Immature natural killer cell (primary cell): ENCODE measurements around the gene UCMA. TPM values are rescaled to one million over a fixed set of nuclear protein-coding genes. Genes with fewer than 3 reads are reported as not detected.

ENCODE experiments used
- DNase-seq, 3 donors: peaks; one replicate each; pipeline ENCODE4 v3.0.0; 2022; ENCODE audit warnings: mixed read lengths in 1 of 3
- H3K27ac Mint-ChIP-seq, 6 donors: one replicate each; pipeline ENCODE4 v1.8.0; 2020; ENCODE audit warnings: mixed read lengths in 6 of 6, mild to moderate bottlenecking in 5 of 6, inconsistent platforms in 4 of 6, moderate library complexity in 3 of 6
- H3K27me3 Mint-ChIP-seq, 3 donors: one replicate each; pipeline ENCODE4 v1.8.0; 2020 to 2021; ENCODE audit warnings: low read depth in 3 of 3, mild to moderate bottlenecking in 3 of 3, mixed read lengths in 3 of 3, moderate library complexity in 3 of 3, inconsistent platforms in 1 of 3
- H3K36me3 Mint-ChIP-seq, 3 donors: one replicate each; pipeline ENCODE4 v1.8.0; 2020; ENCODE audit warnings: mixed read lengths in 3 of 3, inconsistent platforms in 2 of 3, mild to moderate bottlenecking in 2 of 3
- H3K4me1 Mint-ChIP-seq, 2 donors: one replicate each; pipeline ENCODE4 v1.8.0; 2020; ENCODE audit warnings: inconsistent platforms in 2 of 2, mild to moderate bottlenecking in 2 of 2, mixed read lengths in 2 of 2, moderate library complexity in 1 of 2
- H3K4me3 Mint-ChIP-seq, 5 donors: one replicate each; pipeline ENCODE4 v1.8.0; 2020; ENCODE audit warnings: mild to moderate bottlenecking in 5 of 5, mixed read lengths in 5 of 5, inconsistent platforms in 3 of 5, moderate library complexity in 3 of 5
- H3K9me3 Mint-ChIP-seq, 6 donors: one replicate each; pipeline ENCODE4 v1.8.0; 2020; ENCODE audit warnings: mild to moderate bottlenecking in 6 of 6, mixed read lengths in 6 of 6, inconsistent platforms in 4 of 6, moderate library complexity in 3 of 6
- polyA plus RNA-seq, 3 donors: library from polyadenylated mRNA; unstranded; fragments of 300-500 nt; fragmentation: Illumina TruSeq; gene quantifications; one replicate each; pipeline ENCODE4 v1.2.3, GENCODE V29; 2021

UCMA gene
- polyA plus RNA-seq, 3 donors from 2014 or later: not detected

DNA sequence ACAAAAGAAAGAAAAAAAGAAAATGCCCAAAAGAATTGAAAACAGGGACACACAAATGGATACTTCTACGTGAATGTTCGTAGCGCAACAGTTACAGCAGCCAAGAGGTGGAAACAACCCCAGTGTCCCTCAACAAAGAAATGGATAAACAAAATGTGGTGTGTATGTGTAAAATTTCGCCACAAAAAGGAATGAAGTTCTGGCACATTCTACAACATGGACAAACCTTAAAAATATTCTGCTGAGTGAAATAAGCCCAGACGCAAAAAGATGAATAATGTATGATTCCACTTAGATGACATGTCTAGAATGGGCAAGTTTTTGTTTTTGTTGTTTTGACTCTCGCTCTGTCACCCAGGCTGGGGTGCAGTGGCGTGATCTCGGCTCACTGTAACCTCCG, 10.9 kb downstream of the UCMA start:
- Mint-ChIP-seq H3K4me3 (no peak overlapping the region), H3K9me3 (no peaks in the 10 kb centered on the region), H3K36me3 (no peaks in the 10 kb centered on the region), H3K27me3 (peaks cover 0 to 5% (median 1%) of the 10 kb centered on the region in 3 donors), H3K4me1 (no peaks in the 10 kb centered on the region), H3K27ac (no peak overlapping the region)
- DNase-seq: no peak

DNA sequence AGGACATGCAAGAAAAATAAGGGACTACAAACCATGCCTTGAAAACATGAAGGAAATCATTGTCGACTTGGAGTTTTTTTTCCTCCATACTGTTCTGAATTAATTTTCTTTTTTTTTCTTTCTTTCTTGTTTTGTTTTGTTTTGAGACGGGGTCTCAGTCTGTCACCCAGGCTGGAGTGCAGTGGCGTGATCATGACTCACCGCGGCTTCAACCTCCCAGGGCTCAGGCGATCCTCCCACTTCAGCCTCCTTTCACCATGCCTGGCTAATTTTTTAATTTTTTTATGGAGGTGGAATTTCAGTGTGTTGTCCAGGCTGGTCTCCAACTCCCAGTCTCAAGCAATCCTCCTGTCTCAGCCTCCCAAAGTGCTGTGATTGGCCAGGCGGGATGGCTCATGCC, 11.6 kb downstream of the UCMA start:
- no peak for DNase-seq
- no peaks in the 10 kb centered on the region for H3K36me3 Mint-ChIP-seq
- H3K27me3 Mint-ChIP-seq: peaks cover 0 to 5% (median 1%) of the 10 kb centered on the region in 3 donors
- H3K4me1 Mint-ChIP-seq: no peaks in the 10 kb centered on the region
- H3K27ac Mint-ChIP-seq: no peak overlapping the region
- H3K9me3 Mint-ChIP-seq: no peaks in the 10 kb centered on the region
- H3K4me3 Mint-ChIP-seq: no peak overlapping the region

DNA sequence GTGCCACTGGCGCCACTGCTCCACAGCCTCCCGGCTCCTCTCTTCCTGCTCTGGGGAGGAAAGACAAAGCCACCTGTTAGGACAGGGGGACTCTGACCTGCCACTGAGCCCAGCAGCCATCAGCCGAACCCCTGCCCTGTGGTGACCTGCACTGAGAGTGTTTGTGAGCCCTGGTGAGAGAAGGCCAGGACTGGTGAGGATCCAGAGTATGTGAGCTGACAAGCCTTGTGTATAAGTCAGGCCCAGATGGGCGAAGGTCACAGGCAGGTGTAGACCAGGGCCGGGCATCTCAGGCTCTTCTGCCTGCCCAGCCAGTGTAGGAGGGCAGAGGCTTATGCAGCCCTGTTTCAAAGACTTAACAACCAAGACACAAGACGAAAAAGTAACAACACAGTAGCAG, 12.0 kb downstream of the UCMA start:
- H3K9me3 Mint-ChIP-seq: no peaks in the 10 kb centered on the region
- no peak overlapping the region for H3K4me3 Mint-ChIP-seq
- no peak overlapping the region for H3K27ac Mint-ChIP-seq
- no peak for DNase-seq
- peaks cover 0 to 5% (median 1%) of the 10 kb centered on the region in 3 donors for H3K27me3 Mint-ChIP-seq
- H3K36me3 Mint-ChIP-seq: no peaks in the 10 kb centered on the region
- H3K4me1 Mint-ChIP-seq: no peaks in the 10 kb centered on the region

DNA sequence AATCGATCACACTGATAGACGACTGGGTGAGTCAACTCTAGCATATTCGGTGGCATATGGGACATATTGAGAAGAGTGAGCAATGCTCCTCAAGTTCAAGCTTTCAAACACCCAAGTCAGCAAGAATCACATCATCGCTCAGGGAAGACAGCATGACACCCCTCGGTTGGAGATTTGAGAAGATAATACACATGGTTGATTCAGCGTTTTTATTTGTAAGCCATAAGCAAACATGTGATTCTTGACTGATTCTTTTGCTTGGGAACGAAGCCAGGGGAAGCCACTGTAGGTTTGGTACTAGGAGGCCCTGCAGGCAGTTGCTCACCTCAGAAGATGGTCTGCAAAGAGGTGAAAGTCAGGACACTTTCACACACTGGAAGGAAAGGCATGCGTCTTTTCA, 12.6 kb downstream of the UCMA start:
- no peak for DNase-seq
- Mint-ChIP-seq H3K9me3 (no peaks in the 10 kb centered on the region), H3K36me3 (no peaks in the 10 kb centered on the region), H3K27me3 (peaks cover 0 to 5% (median 1%) of the 10 kb centered on the region in 3 donors), H3K4me3 (no peak overlapping the region), H3K27ac (no peak overlapping the region), H3K4me1 (no peaks in the 10 kb centered on the region)

DNA sequence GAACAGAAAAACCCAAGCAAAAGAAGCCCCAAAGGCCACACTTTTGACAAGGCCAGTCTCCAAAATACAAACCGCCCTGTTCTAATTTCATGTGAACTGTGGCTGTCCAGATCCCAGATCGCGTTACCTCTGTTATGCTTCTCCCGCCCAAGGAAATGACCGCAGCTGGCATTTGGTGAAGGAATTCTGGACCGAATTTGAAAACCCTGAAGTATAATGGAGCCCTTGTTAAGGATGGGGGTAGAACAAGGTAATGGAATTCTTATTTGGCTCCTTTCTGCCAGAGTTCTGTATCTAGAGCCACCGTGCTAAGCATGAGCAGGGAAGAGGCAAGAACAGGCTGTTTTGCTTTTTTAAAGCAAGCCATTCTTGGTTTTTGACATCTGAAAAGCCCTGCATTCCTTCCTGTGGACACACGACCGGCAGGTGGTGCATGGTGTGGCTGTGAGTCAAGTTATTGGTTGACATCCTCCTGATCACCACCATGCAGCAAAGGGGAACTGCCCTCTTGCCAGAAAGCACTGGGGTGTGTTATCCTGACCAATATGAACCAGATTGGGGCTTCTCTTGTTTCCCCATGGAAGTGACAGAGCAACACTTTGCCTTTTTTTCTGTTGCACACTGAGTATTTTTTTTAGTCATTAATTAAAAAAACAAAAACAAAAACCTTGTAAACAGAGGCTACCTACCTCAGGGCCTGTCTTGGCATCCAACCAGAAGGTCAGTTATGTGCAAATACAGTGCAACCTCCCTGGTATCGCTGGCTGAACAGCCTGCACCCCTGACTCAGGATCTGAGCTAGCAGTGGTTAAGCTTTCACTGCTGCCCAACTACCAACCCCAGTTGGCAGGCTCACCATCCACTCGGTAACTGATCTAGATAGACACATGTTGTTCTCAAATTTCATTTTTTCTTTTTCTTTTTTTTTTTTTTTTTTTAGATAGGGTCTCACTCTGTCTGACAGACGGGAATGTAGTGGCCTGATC, 14.2 kb downstream of the UCMA start:
- peak in 1 of 3 donors; percentile 4 for DNase-seq
- Mint-ChIP-seq H3K36me3 (no peaks in the 10 kb centered on the region), H3K9me3 (no peaks in the 10 kb centered on the region), H3K4me3 (no peak overlapping the region), H3K4me1 (no peaks in the 10 kb centered on the region), H3K27ac (no peak overlapping the region), H3K27me3 (peaks cover 0 to 5% (median 0%) of the 10 kb centered on the region in 3 donors)

DNA sequence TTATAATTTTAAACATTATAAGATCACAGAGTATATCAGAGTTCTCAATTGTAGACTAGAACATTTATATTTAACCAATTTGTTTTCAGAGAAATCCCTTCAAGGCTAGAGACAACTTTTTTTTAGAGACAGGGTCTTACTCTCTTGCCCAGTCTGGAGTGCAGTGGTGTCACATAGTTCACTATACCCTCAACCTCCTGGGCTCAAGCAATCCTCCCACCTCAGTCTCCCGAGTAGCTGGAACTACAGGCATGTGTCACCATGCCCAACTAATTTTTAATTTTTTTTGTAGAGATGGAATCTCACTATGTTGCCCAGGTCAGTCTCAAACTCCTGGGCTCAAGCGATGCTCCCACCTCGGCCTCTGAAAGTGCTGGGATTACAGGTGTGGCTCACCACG, 15.3 kb downstream of the UCMA start:
- Mint-ChIP-seq H3K36me3 (no peaks in the 10 kb centered on the region), H3K4me3 (no peak overlapping the region), H3K4me1 (no peaks in the 10 kb centered on the region), H3K27me3 (peaks cover 0 to 5% (median 0%) of the 10 kb centered on the region in 3 donors), H3K27ac (no peak overlapping the region), H3K9me3 (no peaks in the 10 kb centered on the region)
- no peak for DNase-seq

DNA sequence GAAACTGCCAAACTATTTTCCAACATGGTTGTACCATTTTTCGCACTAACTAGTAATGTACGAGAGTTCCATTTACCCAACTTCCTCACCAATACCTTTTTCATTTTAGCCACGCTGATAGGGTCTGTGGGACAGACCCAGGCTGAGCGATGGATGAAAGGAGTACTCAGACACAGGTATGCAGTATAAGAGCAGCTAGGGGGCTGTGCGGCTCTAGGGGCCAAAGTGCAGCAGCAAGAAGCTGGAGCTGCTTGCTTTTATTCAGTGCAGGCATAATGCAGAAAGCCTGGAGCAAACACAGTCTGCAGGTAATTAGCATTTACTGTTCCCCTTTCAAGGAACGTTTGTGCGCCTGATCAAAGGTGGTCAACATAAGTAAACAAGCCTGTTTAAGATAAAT, 21.0 kb downstream of the UCMA start:
- no peak for DNase-seq
- Mint-ChIP-seq H3K27me3 (no peaks in the 10 kb centered on the region), H3K9me3 (no peaks in the 10 kb centered on the region), H3K36me3 (no peaks in the 10 kb centered on the region), H3K4me1 (no peaks in the 10 kb centered on the region), H3K4me3 (no peak overlapping the region), H3K27ac (no peak overlapping the region)

DNA sequence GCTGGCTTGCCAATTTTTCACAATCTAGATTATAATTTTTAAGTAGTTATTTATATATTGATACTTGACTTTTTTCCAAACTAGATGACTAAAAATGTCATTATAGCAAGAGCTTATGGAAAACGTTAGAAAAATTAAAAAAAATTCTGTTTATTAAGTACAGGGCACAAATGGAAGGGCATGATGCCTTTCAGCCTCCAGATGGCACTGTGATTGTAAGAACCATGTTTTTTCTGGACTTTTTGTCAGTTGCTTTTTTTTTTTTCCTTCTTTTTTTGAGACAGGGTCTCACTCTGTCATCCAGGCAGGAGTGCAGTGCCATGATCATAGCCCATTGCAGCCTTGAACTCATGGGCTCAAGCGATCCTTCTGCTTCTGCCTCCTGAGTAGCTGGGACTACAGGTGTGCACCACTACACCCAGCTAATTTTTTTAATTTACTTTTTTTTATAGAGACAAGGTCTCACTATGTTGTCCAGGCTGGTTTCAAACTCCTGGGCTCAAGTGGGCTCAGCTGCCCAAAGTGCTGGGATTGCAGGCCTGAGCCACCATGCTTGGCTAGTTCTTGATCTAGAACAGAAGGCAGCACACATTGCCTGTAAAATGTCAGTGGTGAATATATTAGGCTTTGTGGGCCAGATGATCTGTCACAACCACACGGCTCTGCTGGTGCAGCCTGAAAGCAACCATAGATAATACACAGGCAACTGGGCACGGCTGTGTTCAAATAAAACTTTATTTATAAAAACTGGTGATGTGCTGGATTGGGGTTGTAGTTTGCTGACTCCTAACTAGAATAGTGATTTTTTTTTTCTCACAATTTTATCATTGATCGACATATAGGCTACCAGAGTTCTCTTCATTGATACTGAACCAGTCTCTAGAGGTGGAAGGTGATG, 27.4 kb downstream of the UCMA start:
- Mint-ChIP-seq H3K27ac (no peak overlapping the region), H3K4me3 (no peak overlapping the region), H3K9me3 (no peaks in the 10 kb centered on the region), H3K36me3 (no peaks in the 10 kb centered on the region), H3K4me1 (no peaks in the 10 kb centered on the region), H3K27me3 (no peaks in the 10 kb centered on the region)
- DNase-seq: no peak

DNA sequence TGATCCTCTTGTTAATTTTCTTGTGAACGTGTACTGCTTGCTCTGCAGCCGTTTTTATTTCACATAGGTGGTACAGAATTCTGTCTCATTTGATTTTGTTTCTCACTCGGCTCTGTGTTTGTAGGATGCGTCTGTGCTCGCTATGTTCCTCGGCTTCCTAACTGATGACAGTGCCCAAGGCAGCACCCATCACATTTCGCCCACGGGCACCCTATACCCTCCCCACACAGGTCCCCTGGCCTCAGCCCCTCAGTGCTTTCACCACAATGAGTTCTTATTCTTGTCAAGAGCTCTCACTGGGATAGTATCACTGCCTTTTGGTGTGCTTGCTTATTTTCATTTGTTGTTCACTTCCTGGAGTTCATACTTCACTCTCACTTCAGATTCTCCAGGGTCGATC, 28.1 kb downstream of the UCMA start:
- Mint-ChIP-seq H3K36me3 (no peaks in the 10 kb centered on the region), H3K27me3 (no peaks in the 10 kb centered on the region), H3K27ac (no peak overlapping the region), H3K9me3 (no peaks in the 10 kb centered on the region), H3K4me3 (no peak overlapping the region), H3K4me1 (no peaks in the 10 kb centered on the region)
- no peak for DNase-seq

DNA sequence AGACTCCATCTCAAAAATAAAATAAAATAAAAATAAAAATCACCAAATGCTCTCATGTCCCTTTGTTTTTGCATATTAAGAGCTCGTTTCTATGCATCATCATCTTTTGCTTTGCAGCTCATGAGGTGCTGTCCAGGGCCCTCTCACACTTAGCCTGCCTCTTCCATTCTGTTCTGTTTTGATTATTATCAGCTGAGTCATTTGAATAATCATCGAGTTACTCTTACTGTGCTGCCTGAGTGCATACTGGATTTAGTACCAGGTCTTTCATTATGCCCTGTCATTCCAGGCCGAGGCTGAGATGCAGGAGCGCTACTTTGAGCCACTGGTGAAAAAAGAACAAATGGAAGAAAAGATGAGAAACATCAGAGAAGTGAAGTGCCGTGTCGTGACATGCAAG, 33.0 kb downstream of the UCMA start:
- DNase-seq: no peak
- Mint-ChIP-seq H3K9me3 (no peaks in the 10 kb centered on the region), H3K4me1 (no peaks in the 10 kb centered on the region), H3K27ac (no peak overlapping the region), H3K4me3 (no peak overlapping the region), H3K36me3 (no peaks in the 10 kb centered on the region), H3K27me3 (no peaks in the 10 kb centered on the region)

DNA sequence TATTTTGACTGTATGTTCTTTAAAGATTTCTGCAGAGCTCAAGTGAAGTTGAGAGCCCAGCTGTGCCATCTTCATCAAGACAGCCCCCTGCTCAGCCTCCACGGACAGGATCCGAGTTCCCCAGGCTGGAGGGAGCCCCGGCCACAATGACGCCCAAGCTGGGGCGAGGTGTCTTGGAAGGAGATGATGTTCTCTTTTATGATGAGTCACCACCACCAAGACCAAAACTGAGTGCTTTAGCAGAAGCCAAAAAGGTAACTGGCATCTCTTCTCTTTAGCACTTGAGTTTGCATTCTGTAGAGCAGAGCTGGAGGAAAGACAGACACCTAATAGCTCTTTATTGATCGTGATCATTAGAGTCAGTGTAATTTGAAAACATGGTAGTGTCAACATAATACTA, 39.2 kb downstream of the UCMA start:
- no peaks in the 10 kb centered on the region for H3K9me3 Mint-ChIP-seq
- H3K4me3 Mint-ChIP-seq: no peak overlapping the region
- H3K4me1 Mint-ChIP-seq: no peaks in the 10 kb centered on the region
- H3K36me3 Mint-ChIP-seq: no peaks in the 10 kb centered on the region
- no peak for DNase-seq
- H3K27me3 Mint-ChIP-seq: no peaks in the 10 kb centered on the region
- H3K27ac Mint-ChIP-seq: no peak overlapping the region

DNA sequence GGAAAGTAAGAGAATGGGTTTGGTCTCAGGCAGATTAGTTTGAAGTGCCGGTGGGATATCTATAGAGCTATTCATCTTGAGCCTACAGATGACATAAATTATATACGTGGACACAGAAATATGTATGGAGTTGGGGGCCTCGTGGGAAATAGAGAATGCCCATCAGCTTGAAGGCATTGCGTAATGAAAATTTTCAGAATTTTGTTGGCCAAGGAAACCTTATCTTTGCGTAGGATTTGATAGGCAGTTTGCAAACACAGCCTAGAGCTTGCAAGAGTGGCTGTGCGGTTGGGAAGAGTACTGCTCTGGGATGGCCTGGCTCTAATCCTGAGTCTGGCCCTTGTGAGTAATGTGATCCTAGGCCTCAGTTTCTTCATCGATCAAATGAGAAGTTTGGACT, 40.5 kb downstream of the UCMA start:
- no peak for DNase-seq
- Mint-ChIP-seq H3K27ac (no peak overlapping the region), H3K9me3 (no peaks in the 10 kb centered on the region), H3K36me3 (no peaks in the 10 kb centered on the region), H3K4me3 (no peak overlapping the region), H3K4me1 (no peaks in the 10 kb centered on the region), H3K27me3 (no peaks in the 10 kb centered on the region)

DNA sequence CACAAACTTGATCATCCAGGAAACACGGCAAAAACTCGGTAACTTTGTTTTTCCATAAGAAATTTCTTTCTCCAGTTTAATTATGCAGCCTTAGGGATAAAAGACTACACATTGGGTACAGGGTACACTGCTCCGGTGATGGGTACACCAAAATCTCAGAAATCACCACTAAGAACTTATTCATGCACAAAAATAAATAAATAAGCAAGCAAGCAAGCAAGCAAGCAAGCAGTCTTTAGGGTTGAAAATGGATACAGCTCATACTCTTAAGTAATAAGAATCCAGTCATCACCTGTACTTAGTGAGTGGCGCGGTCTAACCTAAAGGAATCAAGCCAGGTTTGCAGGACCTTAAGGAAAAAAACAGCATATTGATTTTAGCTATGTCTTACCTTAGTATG, 42.8 kb downstream of the UCMA start:
- no peaks in the 10 kb centered on the region for H3K27me3 Mint-ChIP-seq
- no peak overlapping the region for H3K27ac Mint-ChIP-seq
- no peak for DNase-seq
- no peaks in the 10 kb centered on the region for H3K4me1 Mint-ChIP-seq
- no peak overlapping the region for H3K4me3 Mint-ChIP-seq
- H3K36me3 Mint-ChIP-seq: peaks cover 0 to 3% (median 0%) of the 10 kb centered on the region in 3 donors
- H3K9me3 Mint-ChIP-seq: no peaks in the 10 kb centered on the region

DNA sequence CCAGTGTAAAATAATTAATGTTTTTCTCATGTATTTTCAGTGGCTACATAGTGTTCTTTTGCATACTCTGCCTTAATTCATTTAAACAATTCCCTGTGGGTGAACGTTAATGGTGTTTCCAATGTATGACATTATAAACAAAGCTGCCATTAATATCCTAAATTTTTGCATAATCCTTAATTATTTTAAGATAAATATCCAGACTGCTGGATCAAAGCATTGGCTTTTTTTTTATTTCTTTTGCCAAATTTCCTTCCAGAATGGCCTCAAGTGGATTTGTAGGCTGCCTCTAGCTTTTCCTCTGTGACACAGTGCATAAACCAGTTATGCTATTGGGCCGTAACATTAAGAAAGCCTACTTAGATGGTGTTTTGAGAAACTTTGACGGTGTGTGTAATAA, 43.4 kb downstream of the UCMA start:
- Mint-ChIP-seq H3K9me3 (no peaks in the 10 kb centered on the region), H3K27ac (no peak overlapping the region), H3K36me3 (peaks cover 0 to 3% (median 0%) of the 10 kb centered on the region in 3 donors), H3K4me3 (no peak overlapping the region), H3K4me1 (no peaks in the 10 kb centered on the region), H3K27me3 (no peaks in the 10 kb centered on the region)
- DNase-seq: no peak
